ENCODE results near the gene CARD19. TPM values are rescaled to one million over a fixed set of nuclear protein-coding genes. Genes with fewer than 3 reads are reported as not detected.

The CARD19 gene
- polyA plus RNA-seq, 10 donors = 22.9 to 38.0 (median 28.0) TPM

DNA sequence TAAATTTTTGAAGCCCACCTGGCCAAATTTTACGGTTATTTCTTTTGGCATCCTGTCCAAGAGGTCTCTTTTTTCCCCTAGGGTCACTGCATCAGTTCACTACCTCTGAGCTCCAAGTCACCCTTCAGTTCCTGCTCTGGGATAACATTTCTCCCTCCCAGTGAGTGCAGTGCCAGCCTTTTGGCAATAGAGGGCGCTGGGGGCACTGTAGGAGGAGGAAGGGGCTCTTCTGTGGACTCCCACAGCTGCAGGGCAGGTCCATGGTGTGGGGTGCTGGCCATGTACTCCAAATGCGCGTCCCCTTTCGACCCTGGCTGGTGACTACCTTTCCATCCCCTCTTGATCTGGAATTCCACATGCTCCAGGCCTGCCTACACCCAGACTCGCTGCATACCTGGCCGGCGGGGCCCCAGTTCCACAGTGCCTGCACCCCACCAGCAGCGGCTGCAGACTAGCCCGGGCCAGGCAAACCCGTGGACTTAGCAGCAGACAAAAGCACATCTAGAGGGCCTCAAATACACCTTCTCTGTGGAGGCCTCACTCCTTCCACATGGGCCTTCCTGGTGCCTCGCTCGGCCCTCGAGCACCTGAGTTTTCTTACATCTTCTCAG, 58.4 kb downstream of the CARD19 start:
- DNase-seq = no peak

GRCh38 chr9:93155716-93156474, 59.9 kb downstream of the CARD19 start:
- DNase-seq = no peak

DNA sequence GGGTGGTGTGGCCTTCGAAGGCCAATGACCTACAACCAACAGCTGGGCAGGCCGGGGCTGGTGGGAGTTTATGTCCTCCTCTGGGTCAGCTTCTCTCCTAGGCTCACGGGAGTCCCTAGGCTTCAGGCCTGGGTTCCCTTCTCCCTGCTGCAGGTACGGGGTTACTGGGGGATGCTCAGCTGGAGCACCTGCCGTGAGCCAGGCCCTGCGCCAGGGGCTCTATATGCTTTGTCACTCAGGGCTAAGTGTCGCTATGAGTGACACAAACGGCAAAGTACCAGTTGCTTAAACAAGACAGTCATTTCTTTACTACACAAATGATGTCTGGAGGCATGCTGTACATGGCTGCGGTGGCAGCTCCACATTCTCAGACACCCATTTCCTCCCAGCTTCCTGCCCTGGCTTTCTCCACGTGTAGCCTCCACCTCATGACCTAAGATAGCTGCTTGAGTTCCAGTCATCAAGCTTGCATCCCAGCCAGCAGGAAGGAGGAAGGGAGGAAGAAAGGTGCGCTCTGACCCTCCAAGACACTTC, 60.5 kb downstream of the CARD19 start:
- no peak for DNase-seq

DNA sequence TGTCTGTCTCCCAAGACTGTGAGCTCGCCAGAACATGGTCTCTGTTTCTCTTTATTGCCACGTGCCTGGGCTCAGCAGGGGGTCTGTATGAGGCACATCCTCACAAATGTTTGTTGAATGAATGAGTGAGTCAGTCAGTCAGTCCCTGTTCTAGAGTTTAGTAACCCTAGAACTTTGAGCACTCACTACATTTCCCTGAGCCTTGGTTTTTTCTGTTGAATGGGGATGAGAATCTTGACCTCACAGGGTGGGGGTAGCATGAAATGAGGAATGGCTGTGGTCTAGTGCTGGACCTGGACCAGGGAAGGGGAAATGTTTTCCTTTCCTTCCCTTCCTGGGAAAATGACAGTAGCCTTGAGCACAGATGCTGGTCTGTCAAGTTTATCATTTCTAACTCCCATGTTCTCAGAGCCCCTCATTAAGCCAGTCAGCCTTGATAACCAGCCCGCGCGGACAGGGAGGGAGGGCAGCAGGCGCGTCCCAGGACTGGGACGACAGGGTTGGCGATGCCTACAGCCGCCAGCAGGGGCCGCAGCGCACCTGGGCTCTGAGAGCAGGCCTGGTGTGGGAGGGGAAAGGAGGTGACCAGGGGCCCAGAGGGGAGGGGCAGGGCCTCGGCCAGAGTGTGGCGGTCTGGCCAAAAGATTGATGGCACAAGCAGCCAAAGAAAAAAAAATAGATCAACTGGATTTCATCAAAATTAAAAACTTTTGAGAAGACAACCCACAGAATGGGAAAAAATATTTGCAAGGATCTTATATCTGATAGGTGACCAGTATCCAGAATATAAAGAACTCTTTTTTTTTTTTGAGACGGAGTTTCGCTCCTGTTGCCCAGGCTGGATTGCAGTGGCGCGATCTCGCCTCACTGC, 63.8 kb downstream of the CARD19 start:
- DNase-seq = peak; percentile 69 to 93 (median 90)

GRCh38 chr9:93161786-93162562, 66.0 kb downstream of the CARD19 start:
- peak in 2 of 3 donors; percentile 57 to 81 for DNase-seq

Other genes starting within 250 kb of the CARD19 start
- gene ZNF484, start 218.2 kb upstream of the CARD19 start, polyA plus RNA-seq (ENCODE audit: insufficient read length in 10 of 10) = 1 to 10 TPM; 3.5 to 6.0 (median 5.2) TPM
- 1 to 10 TPM; 2.1 to 7.2 (median 3.6) TPM for gene FGD3, start 148.7 kb upstream of the CARD19 start, polyA plus RNA-seq (ENCODE audit: insufficient read length in 10 of 10)
- 1 to 10 TPM; 1.3 to 4.4 (median 2.4) TPM for gene SUSD3, start 37.5 kb upstream of the CARD19 start, polyA plus RNA-seq (ENCODE audit: insufficient read length in 10 of 10)
- 10 to 100 TPM; 21.4 to 30.8 (median 26.4) TPM for gene NINJ1, start 38.0 kb downstream of the CARD19 start, polyA plus RNA-seq (ENCODE audit: insufficient read length in 10 of 10)
- gene WNK2, start 87.9 kb downstream of the CARD19 start, polyA plus RNA-seq (ENCODE audit: insufficient read length in 10 of 10) = 10 to 100 TPM in 9 of 10 donors, 1 to 10 TPM in 1; 9.3 to 14.7 (median 11.5) TPM